Colon (tissue), 2 donors: ENCODE data around the gene ACLY.
"Not testable (repeated sequence)": the region's sequence is repeated elsewhere in the genome, so short reads cannot be mapped to it uniquely, and the experiment has no call there.

Experiments
- FAIRE-seq: peaks from 2 replicates; lab custom pipeline; 2012; peaks lifted over from hg19 to GRCh38; lab: Jason Lieb, UNC
- donor health status: control.
- donor health status: control.

The ACLY gene

GRCh38 chr17:41871789-41872188, 47.0 kb downstream of the ACLY start:
- no peak for FAIRE-seq

GRCh38 chr17:41870627-41871026, 48.1 kb downstream of the ACLY start:
- no peak for FAIRE-seq

- no peak for FAIRE-seq
Observed at GRCh38 chr17:41870097-41870496, 48.7 kb downstream of the ACLY start.

- no peak for FAIRE-seq
Observed at GRCh38 chr17:41869426-41869825, 49.3 kb downstream of the ACLY start.

- FAIRE-seq, result no peak
Observed at GRCh38 chr17:41868568-41868967, 50.2 kb downstream of the ACLY start.

- FAIRE-seq, result no peak
Observed at GRCh38 chr17:41865596-41865893, 53.2 kb downstream of the ACLY start.

- FAIRE-seq, result no peak
Observed at GRCh38 chr17:41864836-41865595, 53.7 kb downstream of the ACLY start, which contains the start of gene KLHL11. Gene KLHL11 (minus strand): TSS chr17:41865423. CDS start chr17:41865370, 53 bp downstream.

GRCh38 chr17:41864498-41864835, 54.3 kb downstream of the ACLY start:
- no peak for FAIRE-seq

- no peak for FAIRE-seq
Observed at GRCh38 chr17:41863074-41863848, 55.5 kb downstream of the ACLY start.

- FAIRE-seq, result no peak
Observed at GRCh38 chr17:41860254-41860931, 58.4 kb downstream of the ACLY start.

- FAIRE-seq, result not testable (repeated sequence)
Observed at GRCh38 chr17:41851382-41851781, 67.4 kb downstream of the ACLY start.

- no peak for FAIRE-seq
Observed at GRCh38 chr17:41849251-41849990, 69.3 kb downstream of the ACLY start.

- no peak for FAIRE-seq
Observed at GRCh38 chr17:41848788-41849187, 70.0 kb downstream of the ACLY start.

- no peak for FAIRE-seq
Observed at GRCh38 chr17:41844971-41845370, 73.8 kb downstream of the ACLY start.

GRCh38 chr17:41840781-41841180, 78.0 kb downstream of the ACLY start:
- FAIRE-seq, result not testable (repeated sequence)

- not testable (repeated sequence) for FAIRE-seq
Observed at GRCh38 chr17:41839448-41839847, 79.3 kb downstream of the ACLY start.

GRCh38 chr17:41837761-41838538, 80.8 kb downstream of the ACLY start, which contains the start of gene KLHL10:
Gene KLHL10 (plus strand): TSS chr17:41837825. CDS start chr17:41837933, 108 bp downstream.
- no peak for FAIRE-seq

- FAIRE-seq, result no peak
Observed at GRCh38 chr17:41836550-41837196, 82.1 kb downstream of the ACLY start.

GRCh38 chr17:41835800-41836549, 82.8 kb downstream of the ACLY start, which contains the start of gene NT5C3B:
Gene NT5C3B (minus strand): TSS chr17:41836232. CDS start chr17:41836193, 39 bp downstream.
- no peak for FAIRE-seq

- FAIRE-seq, result no peak
Observed at GRCh38 chr17:41835214-41835799, 83.4 kb downstream of the ACLY start.
